SU-DHL-6 (cell line): ENCODE results near the gene SNX8.

Experiments
- H2AFZ ChIP-seq: fragments of 200-600 bp; sonication (generic); 2 replicates; pipeline ENCODE4 v1.6.1; 2014; ENCODE audit warnings: low read depth, mild to moderate bottlenecking, moderate library complexity, mixed read lengths, antibody characterized with exemption, low read length; ENCODE audit not compliant: severe bottlenecking
- H3F3A ChIP-seq: fragments of 200-600 bp; shearing (Covaris generic); 2 replicates; pipeline ENCODE4 v1.6.0; 2016; ENCODE audit warnings: antibody characterized with exemption, mild to moderate bottlenecking; ENCODE audit not compliant: insufficient read depth
- H3K27ac ChIP-seq: fragments of 200-600 bp; sonication (generic); 2 replicates; pipeline ENCODE4 v1.5.1; 2016; ENCODE audit warnings: low read depth, mild to moderate bottlenecking, low read length, moderate library complexity, mixed read lengths
- H3K27me3 ChIP-seq: fragments of 200-600 bp; sonication (generic), shearing (Covaris generic); 2 replicates; pipeline ENCODE4 v1.6.0; 2014; ENCODE audit warnings: mild to moderate bottlenecking, low read length
- H3K36me3 ChIP-seq: fragments of 200-600 bp; sonication (generic); 2 replicates; pipeline ENCODE4 v1.6.1; 2014; ENCODE audit warnings: mild to moderate bottlenecking, low read length, mixed read lengths
- H3K4me2 ChIP-seq: fragments of 300-600, 200-600 bp; shearing (Covaris generic), sonication (generic); 2 replicates; pipeline ENCODE4 v1.6.0; 2014; ENCODE audit warnings: low read length, low read depth, mild to moderate bottlenecking; ENCODE audit not compliant: poor library complexity, severe bottlenecking
- H3K4me3 ChIP-seq: fragments of 200-600 bp; sonication (generic); 2 replicates; pipeline ENCODE4 v1.5.1; 2014; ENCODE audit warnings: antibody characterized with exemption, low read length, mild to moderate bottlenecking, mixed read lengths; ENCODE audit not compliant: insufficient read depth, poor library complexity, severe bottlenecking
- H3K79me2 ChIP-seq: fragments of 200-600 bp; sonication (generic); 2 replicates; pipeline ENCODE4 v1.6.1; 2014; ENCODE audit warnings: mild to moderate bottlenecking, low read length, moderate library complexity; ENCODE audit not compliant: insufficient read depth
- H3K9ac ChIP-seq: fragments of 200-600 bp; sonication (generic); 2 replicates; pipeline ENCODE4 v1.7.0; 2014; ENCODE audit warnings: mild to moderate bottlenecking, low read length
- H3K9me2 ChIP-seq: fragments of 200-600 bp; sonication (generic); replicated peaks from 2 replicates; pipeline ENCODE4 v1.6.1; 2014; ENCODE audit warnings: low read length; ENCODE audit not compliant: insufficient read depth
- H3K9me3 ChIP-seq: fragments of 200-600 bp; sonication (generic); 2 replicates; pipeline ENCODE4 v1.6.1; 2014; ENCODE audit warnings: low read length, mixed read lengths; ENCODE audit not compliant: insufficient read depth
- H4K20me1 ChIP-seq: fragments of 200-600 bp; sonication (generic); 2 replicates; pipeline ENCODE4 v1.6.1; 2014; ENCODE audit warnings: low read depth, mild to moderate bottlenecking, antibody characterized with exemption, low read length, moderate library complexity, mixed read lengths
- CTCF ChIP-seq: fragments of 200-600 bp; sonication (generic); IDR thresholded peaks from one replicate; pipeline ENCODE4 v1.5.1; 2017; ENCODE audit warnings: antibody characterized with exemption, mild to moderate bottlenecking, low read length, moderate library complexity; ENCODE audit not compliant: insufficient read depth, poor library complexity, severe bottlenecking
- EZH2phosphoT487 ChIP-seq: fragments of 200-600 bp; sonication (generic), shearing (Covaris generic); conservative IDR thresholded peaks from 2 replicates; pipeline ENCODE4 v1.6.1; 2018; ENCODE audit warnings: mild to moderate bottlenecking, antibody characterized with exemption, low read length, moderate library complexity, mixed read lengths

The SNX8 gene

GRCh38 chr7:2229467-2229866 lies 84.8 kb downstream of the SNX8 start:
- H3F3A ChIP-seq, result peaks cover 8% of the 10 kb centered on the region
- H3K27me3 ChIP-seq, result no peaks in the 10 kb centered on the region
- no peak overlapping the region for H2AFZ ChIP-seq
- H3K9me2 ChIP-seq, result no peaks in the 10 kb centered on the region
- H3K9ac ChIP-seq, result no peak overlapping the region
- H3K27ac ChIP-seq, result no peak overlapping the region
- H3K9me3 ChIP-seq, result no peaks in the 10 kb centered on the region
- no peak overlapping the region for H3K4me3 ChIP-seq
- H3K36me3 ChIP-seq, result no peaks in the 10 kb centered on the region
- peaks cover 64% of the 10 kb centered on the region for H3K79me2 ChIP-seq
- TF ChIP-seq EZH2phosphoT487 (no peak), CTCF (no peak)
- H4K20me1 ChIP-seq, result no peaks in the 10 kb centered on the region
- no peak overlapping the region for H3K4me2 ChIP-seq

GRCh38 chr7:2228921-2229320 lies 85.3 kb downstream of the SNX8 start:
- no peaks in the 10 kb centered on the region for H3K9me2 ChIP-seq
- TF ChIP-seq EZH2phosphoT487 (no peak), CTCF (no peak)
- no peaks in the 10 kb centered on the region for H3K9me3 ChIP-seq
- no peak overlapping the region for H3K9ac ChIP-seq
- no peak overlapping the region for H3K27ac ChIP-seq
- H3K27me3 ChIP-seq, result no peaks in the 10 kb centered on the region
- H3K4me2 ChIP-seq, result no peak overlapping the region
- peaks cover 65% of the 10 kb centered on the region for H3K79me2 ChIP-seq
- no peaks in the 10 kb centered on the region for H3K36me3 ChIP-seq
- no peak overlapping the region for H2AFZ ChIP-seq
- no peaks in the 10 kb centered on the region for H4K20me1 ChIP-seq
- peaks cover 2% of the 10 kb centered on the region for H3F3A ChIP-seq
- H3K4me3 ChIP-seq, result no peak overlapping the region

GRCh38 chr7:2227699-2228098 lies 86.5 kb downstream of the SNX8 start:
- Histone ChIP-seq H3K9ac (no peak overlapping the region), H3K4me2 (no peak overlapping the region), H3K79me2 (peaks cover 70% of the 10 kb centered on the region), H3K4me3 (no peak overlapping the region), H3K27me3 (no peaks in the 10 kb centered on the region), H3K9me3 (no peaks in the 10 kb centered on the region), H3K27ac (no peak overlapping the region), H2AFZ (no peak overlapping the region), H3F3A (no peaks in the 10 kb centered on the region), H4K20me1 (no peaks in the 10 kb centered on the region), H3K36me3 (no peaks in the 10 kb centered on the region), H3K9me2 (no peaks in the 10 kb centered on the region)
- no peak for TF ChIP-seq EZH2phosphoT487
- no peak for TF ChIP-seq CTCF

GRCh38 chr7:2225830-2226229 lies 88.4 kb downstream of the SNX8 start:
- Histone ChIP-seq H3K79me2 (peaks cover 52% of the 10 kb centered on the region), H3K36me3 (no peaks in the 10 kb centered on the region), H4K20me1 (no peaks in the 10 kb centered on the region)

More at GRCh38 chr7:2225830-2226229, 88.4 kb downstream of the SNX8 start:
- Histone ChIP-seq H3F3A (no peaks in the 10 kb centered on the region), H3K27me3 (no peaks in the 10 kb centered on the region), H3K9me3 (no peaks in the 10 kb centered on the region), H3K9ac (no peak overlapping the region), H2AFZ (no peak overlapping the region), H3K4me2 (no peak overlapping the region), H3K9me2 (no peaks in the 10 kb centered on the region), H3K4me3 (no peak overlapping the region), H3K27ac (no peak overlapping the region)
- TF ChIP-seq EZH2phosphoT487, result no peak
- TF ChIP-seq CTCF, result no peak
